C4-2B (cell line): Measurements from ENCODE around the gene EFCAB13.
"Not testable (repeated sequence)": the region's sequence is repeated elsewhere in the genome, so short reads cannot be mapped to it uniquely, and the experiment has no call there.

Experiments used
- H3K27ac ChIP-seq: fragments of 450-650 bp; 2 replicates; pipeline ENCODE4 v1.5.1; 2017
- ZFX ChIP-seq: fragments of 450-650 bp; IDR thresholded peaks from 2 replicates; pipeline ENCODE4 v1.6.1; 2017
- TF ChIP-seq, protein P1 (sequence below): fragments of 450-650 bp; conservative IDR thresholded peaks from 2 replicates; pipeline ENCODE4 v1.5.1; 2017; ENCODE audit warnings: mild to moderate bottlenecking

EFCAB13 gene

DNA sequence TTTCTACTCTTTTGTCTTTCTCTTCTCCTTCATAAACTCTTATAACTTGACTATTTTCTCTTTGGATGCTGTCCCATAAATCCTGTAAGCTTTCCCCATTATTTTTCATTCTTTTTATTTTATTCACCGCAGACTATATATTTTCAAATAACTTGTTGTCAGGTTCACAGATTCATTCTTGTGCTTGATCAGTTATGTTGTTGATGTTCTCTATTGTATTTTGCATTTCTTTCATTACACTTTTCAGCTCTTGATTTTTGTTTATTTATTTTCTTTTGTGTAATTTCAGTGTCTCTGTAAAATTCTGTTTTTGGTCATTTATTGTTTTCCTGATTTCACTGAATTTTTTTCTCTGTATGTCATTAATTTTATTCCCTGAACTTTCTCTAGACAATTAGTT, 49.2 kb downstream of the EFCAB13 start:
- no peak overlapping the region for H3K27ac ChIP-seq
- no peak for TF ChIP-seq ZFX
- TF ChIP-seq, protein P1, sequence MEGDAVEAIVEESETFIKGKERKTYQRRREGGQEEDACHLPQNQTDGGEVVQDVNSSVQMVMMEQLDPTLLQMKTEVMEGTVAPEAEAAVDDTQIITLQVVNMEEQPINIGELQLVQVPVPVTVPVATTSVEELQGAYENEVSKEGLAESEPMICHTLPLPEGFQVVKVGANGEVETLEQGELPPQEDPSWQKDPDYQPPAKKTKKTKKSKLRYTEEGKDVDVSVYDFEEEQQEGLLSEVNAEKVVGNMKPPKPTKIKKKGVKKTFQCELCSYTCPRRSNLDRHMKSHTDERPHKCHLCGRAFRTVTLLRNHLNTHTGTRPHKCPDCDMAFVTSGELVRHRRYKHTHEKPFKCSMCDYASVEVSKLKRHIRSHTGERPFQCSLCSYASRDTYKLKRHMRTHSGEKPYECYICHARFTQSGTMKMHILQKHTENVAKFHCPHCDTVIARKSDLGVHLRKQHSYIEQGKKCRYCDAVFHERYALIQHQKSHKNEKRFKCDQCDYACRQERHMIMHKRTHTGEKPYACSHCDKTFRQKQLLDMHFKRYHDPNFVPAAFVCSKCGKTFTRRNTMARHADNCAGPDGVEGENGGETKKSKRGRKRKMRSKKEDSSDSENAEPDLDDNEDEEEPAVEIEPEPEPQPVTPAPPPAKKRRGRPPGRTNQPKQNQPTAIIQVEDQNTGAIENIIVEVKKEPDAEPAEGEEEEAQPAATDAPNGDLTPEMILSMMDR: no peak

DNA sequence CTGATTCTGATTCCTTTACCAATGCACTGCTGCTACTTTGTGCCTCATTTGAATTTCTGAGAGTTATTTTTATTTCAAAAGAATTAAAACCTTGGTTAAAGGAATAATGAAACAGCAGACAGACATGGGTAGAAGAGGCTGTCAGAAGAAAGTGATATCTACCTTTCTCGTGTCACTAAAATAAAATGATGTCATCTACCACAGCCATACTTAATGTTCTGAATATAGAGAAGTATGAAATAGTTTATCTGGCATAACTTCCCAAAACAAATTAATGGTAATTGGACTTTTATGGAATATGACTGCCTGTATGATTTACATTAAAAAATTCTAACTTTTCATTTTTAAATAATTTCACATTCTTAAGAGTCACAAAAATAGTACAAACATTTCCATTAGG, 52.5 kb downstream of the EFCAB13 start:
- TF ChIP-seq, protein P1: no peak
- TF ChIP-seq ZFX: no peak
- H3K27ac ChIP-seq: no peak overlapping the region

GRCh38 chr17:47388825-47389224, 65.1 kb downstream of the EFCAB13 start:
- no peak for TF ChIP-seq ZFX
- TF ChIP-seq, protein P1: no peak
- H3K27ac ChIP-seq: no peak overlapping the region

- H3K27ac ChIP-seq: not testable (repeated sequence)
These were observed 73.9 kb downstream of the EFCAB13 start for GRCh38 chr17:47397532-47398128.

DNA sequence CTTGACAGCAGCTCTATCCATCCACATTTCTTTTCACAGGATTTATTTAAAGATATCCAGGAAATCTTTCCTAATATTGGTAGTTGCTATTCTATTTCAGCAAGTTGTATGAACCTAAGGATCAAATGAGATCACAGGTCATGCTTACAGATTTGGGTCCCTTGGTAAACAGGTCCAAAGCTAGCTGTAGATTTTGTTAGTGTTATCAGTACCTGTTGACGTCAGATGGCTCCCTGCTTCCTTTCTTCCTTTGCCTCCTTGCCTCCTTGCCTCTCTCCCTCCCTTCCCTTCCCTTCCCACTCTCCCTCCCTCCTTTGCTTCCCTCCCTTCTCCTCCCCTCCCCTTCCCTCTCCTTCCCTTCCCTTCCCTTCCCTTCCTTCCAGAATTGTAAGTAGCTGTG, 76.6 kb downstream of the EFCAB13 start:
- TF ChIP-seq, protein P1: no peak
- TF ChIP-seq ZFX: no peak
- H3K27ac ChIP-seq: no peak overlapping the region

DNA sequence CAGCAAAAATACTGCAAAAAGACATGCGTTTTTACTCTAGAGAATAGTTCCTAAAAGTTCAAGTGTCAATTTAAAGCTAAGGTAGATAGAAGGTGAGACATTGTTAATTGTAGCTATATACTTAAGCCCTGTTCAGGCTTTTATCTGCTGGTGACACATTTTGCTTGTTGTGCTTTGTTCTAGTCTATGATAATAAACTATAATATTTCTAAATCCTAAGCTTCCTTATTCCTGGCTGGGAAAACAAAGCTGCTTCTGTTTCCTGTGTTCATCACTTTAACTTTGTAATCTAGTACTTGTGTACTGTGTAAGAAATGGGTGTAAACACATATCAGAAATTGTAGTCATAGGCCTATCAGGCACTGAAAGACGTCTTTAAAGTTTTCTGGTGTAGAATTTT, 77.3 kb downstream of the EFCAB13 start:
- no peak overlapping the region for H3K27ac ChIP-seq
- TF ChIP-seq, protein P1: no peak
- no peak for TF ChIP-seq ZFX

- TF ChIP-seq, protein P1: no peak
- no peak for TF ChIP-seq ZFX
- no peak overlapping the region for H3K27ac ChIP-seq
These were observed 80.3 kb downstream of the EFCAB13 start for GRCh38 chr17:47404006-47404405.

GRCh38 chr17:47404875-47405274, 81.1 kb downstream of the EFCAB13 start:
- H3K27ac ChIP-seq: no peak overlapping the region
- TF ChIP-seq ZFX: no peak
- TF ChIP-seq, protein P1: no peak
